ENCODE data around the gene UCN2. TPM values are rescaled to one million over a fixed set of nuclear protein-coding genes. Genes with fewer than 3 reads are reported as not detected.

Gene UCN2
- total RNA-seq, 3 donors from 2014 or later (not counting 1 experiment from before 2014, with no cell fraction given) = not detected

GRCh38 chr3:48599509-48600285 lies 36.1 kb upstream of the UCN2 start:
- peaks cover 59% of the 10 kb centered on the region for H3K36me3 ChIP-seq (ENCODE audit: control insufficient read depth, insufficient read depth, low read length)
- H3K27me3 ChIP-seq (ENCODE audit: control insufficient read depth, insufficient read depth, low read length) = peaks cover 1% of the 10 kb centered on the region
- H3K27ac ChIP-seq (ENCODE audit: low read length) = no peak overlapping the region
- Mint-ChIP-seq H3K27me3 (ENCODE audit: low read depth in 2 of 2) (peaks cover 7 to 9% of the 10 kb centered on the region in 2 donors), H3K4me3 (no peak overlapping the region), H3K4me1 (peaks cover 0 to 18% of the 10 kb centered on the region in 2 donors), H3K9me3 (no peaks in the 10 kb centered on the region), H3K27ac (no peak overlapping the region), H3K36me3 (no peaks in the 10 kb centered on the region)
- DNase-seq (no peak), ATAC-seq (no peak)
- H3K4me3 ChIP-seq (ENCODE audit: low read length) = no peak overlapping the region
- H3K9me3 ChIP-seq (ENCODE audit: control insufficient read depth, insufficient read depth, low read length) = no peaks in the 10 kb centered on the region
- WGBS (ENCODE audit: insufficient coverage) = 100% methylated on average over 12 of the region's 12 CpGs
- intact Hi-C loops (cut with micrococcal nuclease) = no loop called here
- TF ChIP-seq CTCF (IDR thresholded peaks at IDR 0.05) = no peak
- no peaks in the 10 kb centered on the region for H3K4me1 ChIP-seq (ENCODE audit: control insufficient read depth, insufficient read depth, low read length)

DNA sequence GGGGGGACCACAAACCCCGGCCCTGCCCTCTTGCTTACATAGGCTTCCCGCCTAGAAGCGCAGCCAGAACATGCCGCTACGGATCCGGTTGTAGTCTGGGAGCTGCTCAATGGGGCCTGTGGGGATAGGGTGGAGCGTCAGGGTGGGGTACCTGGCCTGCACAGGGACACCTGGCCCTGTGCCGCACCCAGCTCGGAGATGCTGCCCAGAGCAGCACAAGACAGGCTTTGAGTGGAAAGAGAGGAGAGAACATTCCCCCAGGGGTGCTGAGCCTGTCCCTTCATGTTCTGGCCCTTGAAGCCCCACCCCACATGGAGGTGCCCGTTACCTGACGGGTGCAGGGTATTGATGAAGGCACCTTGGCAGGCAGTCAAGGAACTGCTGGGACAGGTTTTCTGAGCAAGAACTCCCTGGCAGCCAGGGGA lies 35.5 kb upstream of the UCN2 start:
- Histone ChIP-seq H3K27me3 (ENCODE audit: control insufficient read depth, insufficient read depth, low read length) (peaks cover 2% of the 10 kb centered on the region), H3K9me3 (ENCODE audit: control insufficient read depth, insufficient read depth, low read length) (no peaks in the 10 kb centered on the region), H3K36me3 (ENCODE audit: control insufficient read depth, insufficient read depth, low read length) (peaks cover 53% of the 10 kb centered on the region), H3K4me1 (ENCODE audit: control insufficient read depth, insufficient read depth, low read length) (no peaks in the 10 kb centered on the region), H3K4me3 (ENCODE audit: low read length) (no peak overlapping the region), H3K27ac (ENCODE audit: low read length) (no peak overlapping the region)
- Mint-ChIP-seq H3K4me1 (peaks cover 0 to 18% of the 10 kb centered on the region in 2 donors), H3K4me3 (no peak overlapping the region), H3K36me3 (no peaks in the 10 kb centered on the region), H3K27ac (no peak overlapping the region), H3K9me3 (no peaks in the 10 kb centered on the region), H3K27me3 (ENCODE audit: low read depth in 2 of 2) (peaks cover 7 to 15% of the 10 kb centered on the region in 2 donors)
- WGBS (ENCODE audit: insufficient coverage) = 98% methylated on average over 11 of the region's 11 CpGs
- no peak for DNase-seq
- no peak for ATAC-seq
- intact Hi-C loops (cut with micrococcal nuclease) = no loop called here
- no peak for TF ChIP-seq CTCF (IDR thresholded peaks at IDR 0.05)

DNA sequence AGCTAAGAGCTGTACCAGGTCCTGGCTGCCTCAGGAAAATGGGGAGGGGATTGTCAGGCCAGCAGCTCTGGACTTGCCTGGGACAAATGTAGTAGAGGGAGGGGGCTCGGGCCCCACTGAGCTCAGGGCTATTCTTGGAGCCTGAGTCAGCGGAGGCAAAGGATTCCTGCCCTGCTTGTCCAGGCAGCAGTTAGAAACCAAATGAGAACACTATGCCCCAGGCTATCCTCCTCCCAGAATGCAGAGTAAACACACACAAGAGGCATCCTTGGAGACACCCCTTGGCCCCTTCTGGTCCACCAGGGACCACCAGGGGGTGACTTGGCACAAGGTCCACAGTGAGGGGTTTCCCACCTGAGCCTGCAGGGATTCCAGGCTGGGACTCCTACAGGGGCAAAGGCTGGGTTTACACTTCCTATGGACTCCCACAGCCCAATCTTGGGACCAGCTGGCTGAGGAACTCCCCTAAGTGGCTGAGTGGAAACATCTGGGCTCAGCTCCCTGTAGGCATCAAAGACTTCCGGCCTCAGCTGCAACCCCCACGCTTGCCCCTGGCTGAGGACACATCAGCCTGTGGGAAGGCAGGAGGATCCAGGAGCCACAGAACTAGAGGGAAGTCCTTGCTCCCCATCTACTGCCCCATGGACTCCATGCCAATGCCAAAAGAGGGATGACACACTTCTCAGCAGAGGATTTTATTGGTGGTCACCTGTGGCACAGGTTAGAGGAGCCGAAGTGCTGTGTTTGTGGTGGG lies 34.9 kb upstream of the UCN2 start:
- no peak overlapping the region for H3K27ac Mint-ChIP-seq
- H3K36me3 ChIP-seq (ENCODE audit: control insufficient read depth, insufficient read depth, low read length) = peaks cover 47% of the 10 kb centered on the region
- H3K27me3 Mint-ChIP-seq (ENCODE audit: low read depth in 2 of 2) = peaks cover 7 to 15% of the 10 kb centered on the region in 2 donors

More for the DNA sequence above, 34.9 kb upstream of the UCN2 start:
- intact Hi-C loops (cut with micrococcal nuclease) = no loop called here
- Mint-ChIP-seq H3K4me1 (peaks cover 0 to 18% of the 10 kb centered on the region in 2 donors), H3K4me3 (no peak overlapping the region), H3K9me3 (no peaks in the 10 kb centered on the region), H3K36me3 (no peaks in the 10 kb centered on the region)
- DNase-seq = no peak
- Histone ChIP-seq H3K9me3 (ENCODE audit: control insufficient read depth, insufficient read depth, low read length) (no peaks in the 10 kb centered on the region), H3K27me3 (ENCODE audit: control insufficient read depth, insufficient read depth, low read length) (peaks cover 2% of the 10 kb centered on the region), H3K4me1 (ENCODE audit: control insufficient read depth, insufficient read depth, low read length) (no peaks in the 10 kb centered on the region), H3K4me3 (ENCODE audit: low read length) (no peak overlapping the region), H3K27ac (ENCODE audit: low read length) (no peak overlapping the region)
- ATAC-seq = no peak
- 83% methylated on average over 5 of the region's 5 CpGs for WGBS (ENCODE audit: insufficient coverage)
- TF ChIP-seq CTCF (IDR thresholded peaks at IDR 0.05) = no peak

Measured in natural killer cell (primary cell).